SK-N-SH (cell line): ENCODE measurements around the gene AKAP12. TPM values are rescaled to one million over a fixed set of nuclear protein-coding genes. Genes with fewer than 3 reads are reported as not detected.

Experiments used
- CTCF ChIA-PET: fragments of 300-600, 350-600 bp; formaldehyde crosslinking; extraction: SDS; loops from one replicate; lab custom pipeline; 2021; lab: Yijun Ruan, JAX
- POLR2A ChIA-PET: fragments of 350-600 bp; sonication (Branson Sonifier 250); formaldehyde crosslinking; extraction: SDS; loops from one replicate; lab custom pipeline; 2020; ENCODE audit warnings: antibody characterized with exemption, inconsistent platforms; lab: Yijun Ruan, JAX
- DNase-seq: peaks from one replicate; pipeline ENCODE4 v3.0.0; 2012
- H2AFZ ChIP-seq: fragments of 200-600 bp; sonication (generic); 2 replicates; pipeline ENCODE4 v1.8.1; 2016; ENCODE audit warnings: antibody characterized with exemption, mild to moderate bottlenecking, low read depth
- H3F3A ChIP-seq: fragments of 200-600 bp; sonication (generic); replicated peaks from 2 replicates; pipeline ENCODE3; 2016; ENCODE audit warnings: antibody characterized with exemption, mild to moderate bottlenecking; ENCODE audit not compliant: insufficient read depth
- H3K27ac ChIP-seq, 2 experiments: fragments of 200-500 bp in 1 of 2; fragments of 200-600 bp in 1 of 2; sonication (Bioruptor generic) in 1 of 2; sonication (generic), shearing (Covaris generic) in 1 of 2; 2 replicates each; pipeline versions ENCODE4 v1.5.1 to v1.6.1; 2014 to 2016; ENCODE audit warnings: low read depth in 2 of 2, inconsistent platforms in 1 of 2, low read length in 1 of 2, mild to moderate bottlenecking in 1 of 2, mixed read lengths in 1 of 2
- H3K27me3 ChIP-seq: fragments of 200-600 bp; sonication (generic), shearing (Covaris generic); 2 replicates; pipeline ENCODE4 v1.6.1; 2016; ENCODE audit warnings: mixed run types; ENCODE audit not compliant: insufficient read depth
- H3K36me3 ChIP-seq, 2 experiments: fragments of 200-500 bp in 1 of 2; fragments of 200-600 bp in 1 of 2; sonication (Bioruptor generic) in 1 of 2; sonication (generic) in 1 of 2; replicated peaks in 1 of 2; 2 replicates each; pipeline versions ENCODE3 to v1.5.1; 2014 to 2016; ENCODE audit warnings: low read length in 1 of 2, mild to moderate bottlenecking in 1 of 2; ENCODE audit not compliant: insufficient read depth in 2 of 2, control insufficient read depth in 1 of 2
- H3K4me1 ChIP-seq, 2 experiments: fragments of 200-500 bp in 1 of 2; fragments of 200-600 bp in 1 of 2; sonication (Bioruptor generic) in 1 of 2; sonication (generic), shearing (Covaris generic) in 1 of 2; 2 replicates each; pipeline versions ENCODE4 v1.5.1 to v1.6.1; 2014 to 2016; ENCODE audit warnings: low read depth in 1 of 2, low read length in 1 of 2, mixed run types in 1 of 2; ENCODE audit not compliant: insufficient read depth in 2 of 2, control insufficient read depth in 1 of 2
- H3K4me2 ChIP-seq: fragments of 200-600 bp; sonication (generic), shearing (Covaris generic); 2 replicates; pipeline ENCODE4 v1.6.1; 2017; ENCODE audit warnings: mixed run types
- H3K4me3 ChIP-seq, 2 experiments: fragments of 200-500 bp in 1 of 2; fragments of 200-600 bp in 1 of 2; sonication (Bioruptor generic) in 1 of 2; sonication (generic), shearing (Covaris generic) in 1 of 2; 2 replicates each; pipeline versions ENCODE4 v1.5.1 to v1.8.1; 2014 to 2016; ENCODE audit warnings: low read depth in 2 of 2, inconsistent platforms in 1 of 2, low read length in 1 of 2, mild to moderate bottlenecking in 1 of 2, mixed read lengths in 1 of 2, moderate library complexity in 1 of 2
- H3K79me2 ChIP-seq: fragments of 200-600 bp; sonication (generic); 2 replicates; pipeline ENCODE4 v1.8.1; 2017; ENCODE audit warnings: mild to moderate bottlenecking; ENCODE audit not compliant: insufficient read depth
- H3K9ac ChIP-seq: fragments of 200-600 bp; sonication (generic); 2 replicates; pipeline ENCODE4 v1.6.1; 2017; ENCODE audit warnings: mixed run types
- H3K9me2 ChIP-seq: fragments of 200-600 bp; sonication (generic); 2 replicates; pipeline ENCODE4 v1.6.1; 2017; ENCODE audit warnings: mixed run types
- H3K9me3 ChIP-seq: fragments of 200-600 bp; sonication (generic); 2 replicates; pipeline ENCODE4 v1.6.1; 2017; ENCODE audit warnings: mixed run types, mild to moderate bottlenecking, moderate library complexity
- H4K20me1 ChIP-seq: fragments of 200-600 bp; sonication (generic); 2 replicates; pipeline ENCODE4 v1.6.1; 2017; ENCODE audit warnings: mild to moderate bottlenecking, mixed run types; ENCODE audit not compliant: insufficient read depth
- CTCF ChIP-seq: fragments of 200-600 bp; sonication (generic); IDR thresholded peaks from 2 replicates; pipeline ENCODE4 v1.6.1; 2017; ENCODE audit warnings: antibody characterized with exemption, mild to moderate bottlenecking, moderate library complexity
- FOSL2 ChIP-seq: IDR thresholded peaks from 2 replicates; pipeline ENCODE4 v1.4.0; 2012; ENCODE audit warnings: low read depth, mild to moderate bottlenecking, moderate library complexity, borderline replicate concordance
- FOXJ3 ChIP-seq: sonication (generic); formaldehyde crosslinking; IDR thresholded peaks from 2 replicates; pipeline ENCODE4 v1.5.1; 2020; ENCODE audit warnings: mild to moderate bottlenecking, missing genetic modification reagents
- FOXM1 ChIP-seq: IDR thresholded peaks from 2 replicates; pipeline ENCODE4 v1.4.0; 2012; ENCODE audit warnings: low read depth, mild to moderate bottlenecking
- IRF3 ChIP-seq: fragments of 150-350 bp; IDR thresholded peaks from 2 replicates; pipeline ENCODE4 v1.6.1; 2016; ENCODE audit warnings: mild to moderate bottlenecking, low read depth, low read length
- JUND ChIP-seq: IDR thresholded peaks from 2 replicates; pipeline ENCODE4 v1.4.0; 2012
- PBX3 ChIP-seq: IDR thresholded peaks from 2 replicates; pipeline ENCODE4; 2012
- POLR2AphosphoS5 ChIP-seq: IDR thresholded peaks from 2 replicates; pipeline ENCODE4 v1.6.1; 2012; ENCODE audit warnings: low read depth, low read length
- RAD21 ChIP-seq: IDR thresholded peaks from 2 replicates; pipeline ENCODE4 v1.6.1; 2012; ENCODE audit warnings: mild to moderate bottlenecking, low read length
- REST ChIP-seq: IDR thresholded peaks from 2 replicates; pipeline ENCODE4 v1.6.1; 2012; ENCODE audit warnings: mild to moderate bottlenecking, low read depth, low read length, moderate library complexity
- RFX5 ChIP-seq: IDR thresholded peaks from 2 replicates; pipeline ENCODE4 v1.6.1; 2012; ENCODE audit warnings: mild to moderate bottlenecking, improper control_type of control experiment, low read length
- RXRA ChIP-seq: IDR thresholded peaks from 2 replicates; pipeline ENCODE4 v1.4.0; 2012; ENCODE audit warnings: low read depth, mild to moderate bottlenecking, borderline replicate concordance
- SIN3A ChIP-seq: IDR thresholded peaks from 2 replicates; pipeline ENCODE4 v1.6.1; 2012; ENCODE audit warnings: low read depth, mild to moderate bottlenecking, low read length, moderate library complexity, borderline replicate concordance
- SMC3 ChIP-seq: IDR thresholded peaks from 2 replicates; pipeline ENCODE4 v1.6.1; 2012; ENCODE audit warnings: low read depth, low read length, improper control_type of control experiment
- USF2 ChIP-seq: fragments of 150-350 bp; IDR thresholded peaks from 2 replicates; pipeline ENCODE4 v1.6.1; 2017; ENCODE audit warnings: antibody characterized with exemption, low read length, low read depth, borderline replicate concordance
- YY1 ChIP-seq: IDR thresholded peaks from 2 replicates; pipeline ENCODE4 v1.4.0; 2012; ENCODE audit warnings: low read depth, mild to moderate bottlenecking
- WGBS: methylation state at CpG from one replicate; pipeline ENCODE4 v1.1.6; 2017; ENCODE audit warnings: low lambda C conversion rate; 5-methylcytosine and 5-hydroxymethylcytosine counted together
- polyA plus RNA-seq, 3 experiments: library from polyadenylated mRNA; depleted of rRNA; stranded (reverse); fragments of >200 nt; gene quantifications; 2 replicates each; pipeline ENCODE4 v1.2.3, GENCODE V29; 2012
- TF ChIP-seq, protein P1 (sequence below): IDR thresholded peaks from 2 replicates; pipeline ENCODE4 v1.4.0; 2012; ENCODE audit warnings: low read depth
- TF ChIP-seq, protein P2 (sequence below): IDR thresholded peaks from 2 replicates; pipeline ENCODE4 v1.4.0; 2012; ENCODE audit warnings: low read depth, borderline replicate concordance

The AKAP12 gene
- polyA plus RNA-seq, 1 of the 3 experiments (the other 2 are of a cell fraction), result 46.5 TPM

DNA sequence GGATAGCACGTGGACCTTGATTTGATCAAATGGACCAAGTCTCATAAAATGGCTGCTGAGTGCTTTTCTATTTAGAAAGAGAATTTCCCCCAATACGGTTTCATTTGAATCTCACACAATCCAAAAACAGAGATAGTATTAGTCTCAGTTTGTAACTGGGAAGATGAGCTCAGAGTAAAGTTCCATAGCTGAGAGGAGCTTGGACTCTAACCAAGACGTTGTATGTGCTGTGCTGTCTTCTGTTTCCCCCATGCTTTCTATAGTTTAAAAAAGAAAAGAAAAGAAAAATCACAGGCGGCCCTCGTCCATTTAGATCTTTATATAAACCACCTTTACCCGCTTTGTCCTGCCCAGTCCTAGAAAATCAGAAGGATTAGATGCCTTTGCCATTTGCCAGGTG, 58.1 kb downstream of the AKAP12 start (continued):
- TF ChIP-seq PBX3 (no peak), JUND (no peak), RAD21 (no peak), RXRA (no peak), FOXJ3 (CRISPR knock-in tag) (no peak), FOSL2 (no peak), SMC3 (no peak)
- TF ChIP-seq, all 33 proteins: peak for 0

GRCh38 chr6:151299011-151299410, 59.2 kb downstream of the AKAP12 start:
- POLR2A ChIA-PET, result no interaction called here
- WGBS, result 94% methylated on average over 4 of the region's 4 CpGs

More at GRCh38 chr6:151299011-151299410, 59.2 kb downstream of the AKAP12 start:
- no peak overlapping the region for H3K9ac ChIP-seq
- CTCF ChIA-PET, result interaction anchor here (0.9 to 2.1 kb wide), 2 partner anchors 25 to 284 kb away, joined by 3 to 8 read pairs; no protein-coding TSS in a partner anchor
- DNase-seq, result no peak
- H3K27ac ChIP-seq, result no peak overlapping the region
- H3K79me2 ChIP-seq, result peaks cover 78% of the 10 kb centered on the region
- no peaks in the 10 kb centered on the region for H3K9me3 ChIP-seq
- peaks cover 10% of the 10 kb centered on the region for H3F3A ChIP-seq
- H2AFZ ChIP-seq, result no peak overlapping the region
- no peak for TF ChIP-seq FOXJ3 (CRISPR knock-in tag)
- TF ChIP-seq, protein P1, sequence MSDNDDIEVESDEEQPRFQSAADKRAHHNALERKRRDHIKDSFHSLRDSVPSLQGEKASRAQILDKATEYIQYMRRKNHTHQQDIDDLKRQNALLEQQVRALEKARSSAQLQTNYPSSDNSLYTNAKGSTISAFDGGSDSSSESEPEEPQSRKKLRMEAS, result no peak
- no peak for TF ChIP-seq POLR2AphosphoS5
- no peak for TF ChIP-seq FOXM1
- no peak for TF ChIP-seq PBX3
- no peak for TF ChIP-seq CTCF
- no peak for TF ChIP-seq REST
- no peak for TF ChIP-seq SIN3A
- TF ChIP-seq IRF3, result no peak
- no peak for TF ChIP-seq YY1
- TF ChIP-seq JUND, result no peak
- no peak for TF ChIP-seq RAD21
- TF ChIP-seq, protein P2, sequence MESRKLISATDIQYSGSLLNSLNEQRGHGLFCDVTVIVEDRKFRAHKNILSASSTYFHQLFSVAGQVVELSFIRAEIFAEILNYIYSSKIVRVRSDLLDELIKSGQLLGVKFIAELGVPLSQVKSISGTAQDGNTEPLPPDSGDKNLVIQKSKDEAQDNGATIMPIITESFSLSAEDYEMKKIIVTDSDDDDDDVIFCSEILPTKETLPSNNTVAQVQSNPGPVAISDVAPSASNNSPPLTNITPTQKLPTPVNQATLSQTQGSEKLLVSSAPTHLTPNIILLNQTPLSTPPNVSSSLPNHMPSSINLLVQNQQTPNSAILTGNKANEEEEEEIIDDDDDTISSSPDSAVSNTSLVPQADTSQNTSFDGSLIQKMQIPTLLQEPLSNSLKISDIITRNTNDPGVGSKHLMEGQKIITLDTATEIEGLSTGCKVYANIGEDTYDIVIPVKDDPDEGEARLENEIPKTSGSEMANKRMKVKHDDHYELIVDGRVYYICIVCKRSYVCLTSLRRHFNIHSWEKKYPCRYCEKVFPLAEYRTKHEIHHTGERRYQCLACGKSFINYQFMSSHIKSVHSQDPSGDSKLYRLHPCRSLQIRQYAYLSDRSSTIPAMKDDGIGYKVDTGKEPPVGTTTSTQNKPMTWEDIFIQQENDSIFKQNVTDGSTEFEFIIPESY, result no peak
- no peak for TF ChIP-seq RFX5
- no peak for TF ChIP-seq USF2
- TF ChIP-seq, all 33 proteins: peak for 0
- Histone ChIP-seq H3K4me3 (no peak overlapping the region), H3K4me2 (no peak overlapping the region), H3K27me3 (no peaks in the 10 kb centered on the region), H3K36me3 (no peaks in the 10 kb centered on the region), H3K4me1 (peaks cover 0 to 8% of the 10 kb centered on the region in 2 experiments; a peak in 2 of 4 replicates), H4K20me1 (no peaks in the 10 kb centered on the region), H3K9me2 (no peaks in the 10 kb centered on the region)
